Pons (tissue), 1 donor: ENCODE results near the gene POLA2.
"Not testable (repeated sequence)": the region's sequence is repeated elsewhere in the genome, so short reads cannot be mapped to it uniquely, and the experiment has no call there.

Experiments
- DNase-seq: peaks from one replicate; pipeline ENCODE4 v3.0.0-alpha.2; 2016; ENCODE audit warnings: low spot score

Gene POLA2

DNA sequence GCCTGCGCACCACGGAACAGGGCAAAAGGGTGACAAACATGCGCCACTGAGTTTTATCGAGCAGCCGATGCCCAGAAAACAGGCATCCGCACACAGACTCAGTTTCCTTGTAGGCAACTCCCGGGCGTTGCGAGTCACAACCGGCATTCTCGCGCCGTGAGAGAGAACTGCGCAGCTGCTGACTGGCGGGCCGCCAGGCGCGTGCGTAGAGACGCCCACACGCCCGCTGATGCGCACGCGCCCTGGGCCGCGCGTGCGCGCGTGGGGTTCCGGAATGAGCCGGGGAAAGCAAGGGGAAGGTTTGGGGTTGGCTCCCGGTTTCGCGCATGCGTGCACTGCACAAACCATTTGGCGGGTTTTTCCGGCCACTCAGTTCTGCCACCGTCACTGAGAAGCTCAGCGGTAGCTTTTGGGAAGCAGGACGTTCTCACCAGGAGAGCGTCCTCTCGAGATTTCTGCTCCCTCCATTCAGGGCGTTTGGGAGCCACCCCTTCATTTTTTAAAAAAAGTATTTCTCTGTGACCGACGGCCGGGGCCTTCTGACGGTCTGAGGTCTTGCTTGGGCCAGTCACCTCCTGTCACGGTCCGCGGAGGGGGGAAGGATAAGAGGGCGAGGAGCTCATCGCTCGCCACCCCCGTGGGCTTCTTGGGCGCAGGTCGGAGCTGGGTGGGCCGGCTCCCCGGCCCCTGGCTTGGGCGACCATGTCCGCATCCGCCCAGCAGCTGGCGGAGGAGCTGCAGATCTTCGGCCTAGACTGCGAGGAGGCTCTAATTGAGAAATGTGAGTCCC is at the start of gene POLA2:
Gene POLA2, plus strand, starts transcription at position 372 of the 790 bp plus-strand sequence. Its CDS starts 331 bp downstream, at position 703.
- peak; percentile 91 for DNase-seq

- no peak for DNase-seq
These were observed 49.4 kb upstream of the POLA2 start for GRCh38 chr11:65212226-65212801.

GRCh38 chr11:65213322-65214211 is 48.2 kb upstream of the POLA2 start:
- no peak for DNase-seq

GRCh38 chr11:65214212-65214845 is 47.4 kb upstream of the POLA2 start:
- no peak for DNase-seq

DNA sequence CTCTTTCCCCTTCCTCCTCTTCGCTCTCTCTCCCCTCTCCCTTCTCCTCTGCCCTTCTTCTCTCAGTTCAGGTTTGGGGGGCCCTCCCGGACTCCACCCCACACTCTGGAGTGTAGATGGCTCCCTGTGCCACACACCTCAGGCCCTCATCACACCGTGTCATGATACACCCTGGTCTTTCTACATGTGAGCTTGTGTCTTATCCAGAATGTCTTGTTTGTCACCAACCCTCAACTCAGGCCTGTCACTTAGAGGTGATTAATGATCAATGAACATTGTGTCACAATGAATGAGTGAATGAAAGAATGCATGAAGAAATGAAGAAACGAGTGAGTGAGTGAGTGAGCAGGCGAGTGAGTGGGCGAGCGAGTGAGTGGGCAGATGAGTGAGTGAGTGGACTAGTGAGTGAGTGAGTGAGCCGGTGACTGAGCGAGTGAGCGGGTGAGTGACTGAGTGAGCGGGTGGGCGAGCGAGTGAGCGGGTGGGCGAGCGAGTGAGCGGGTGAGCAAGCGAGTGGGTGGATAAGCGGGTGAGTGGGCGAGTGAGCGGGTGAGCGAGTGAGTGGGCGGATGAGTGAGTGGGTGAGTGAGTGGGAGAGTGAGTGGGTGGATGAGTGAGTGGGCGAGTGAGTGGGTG is 46.2 kb upstream of the POLA2 start:
- DNase-seq, result no peak

GRCh38 chr11:65216830-65217229 is 44.9 kb upstream of the POLA2 start:
- no peak for DNase-seq

GRCh38 chr11:65217441-65218423 is 44.0 kb upstream of the POLA2 start:
- DNase-seq, result no peak

- no peak for DNase-seq
These were observed 43.3 kb upstream of the POLA2 start for GRCh38 chr11:65218446-65218845.

GRCh38 chr11:65219930-65220213 is 41.9 kb upstream of the POLA2 start:
- DNase-seq, result no peak

DNA sequence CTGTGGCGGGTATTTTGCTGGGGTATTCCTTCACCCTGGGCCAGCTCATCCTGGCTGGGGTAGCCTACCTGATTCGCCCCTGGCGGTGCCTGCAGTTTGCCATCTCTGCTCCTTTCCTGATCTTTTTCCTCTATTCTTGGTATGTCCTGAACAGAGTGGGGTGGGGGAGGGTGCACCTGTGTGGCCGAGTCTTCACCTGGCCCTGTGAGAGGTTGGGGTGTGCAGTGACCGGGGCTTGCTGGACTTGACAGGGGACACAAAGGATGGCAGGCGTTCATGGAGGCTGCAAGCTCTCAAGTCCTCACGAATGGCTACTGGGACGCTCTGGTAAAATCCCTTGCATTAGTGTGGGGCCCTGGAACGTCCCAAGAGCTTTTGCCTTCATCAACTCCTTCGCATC is 40.7 kb upstream of the POLA2 start:
- no peak for DNase-seq

GRCh38 chr11:65223011-65223410 is 38.8 kb upstream of the POLA2 start:
- DNase-seq, result no peak

DNA sequence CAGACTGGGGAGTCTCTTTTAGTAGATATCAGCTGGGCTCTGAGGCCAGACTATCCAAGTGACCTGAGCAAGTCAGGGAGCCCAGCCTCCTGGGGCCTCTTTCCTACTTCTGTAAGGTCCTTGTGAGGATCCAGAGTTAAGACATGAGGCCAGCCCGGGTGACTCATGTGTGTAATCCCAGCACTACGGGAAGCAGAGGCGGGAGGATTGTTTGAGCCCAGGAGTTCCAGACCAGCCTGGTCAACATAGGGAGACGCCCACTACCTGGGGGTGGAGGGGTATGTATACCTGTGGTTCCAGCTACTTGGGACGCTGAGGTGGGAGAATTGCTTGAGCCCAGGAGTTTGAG is 36.9 kb upstream of the POLA2 start:
- no peak for DNase-seq

DNA sequence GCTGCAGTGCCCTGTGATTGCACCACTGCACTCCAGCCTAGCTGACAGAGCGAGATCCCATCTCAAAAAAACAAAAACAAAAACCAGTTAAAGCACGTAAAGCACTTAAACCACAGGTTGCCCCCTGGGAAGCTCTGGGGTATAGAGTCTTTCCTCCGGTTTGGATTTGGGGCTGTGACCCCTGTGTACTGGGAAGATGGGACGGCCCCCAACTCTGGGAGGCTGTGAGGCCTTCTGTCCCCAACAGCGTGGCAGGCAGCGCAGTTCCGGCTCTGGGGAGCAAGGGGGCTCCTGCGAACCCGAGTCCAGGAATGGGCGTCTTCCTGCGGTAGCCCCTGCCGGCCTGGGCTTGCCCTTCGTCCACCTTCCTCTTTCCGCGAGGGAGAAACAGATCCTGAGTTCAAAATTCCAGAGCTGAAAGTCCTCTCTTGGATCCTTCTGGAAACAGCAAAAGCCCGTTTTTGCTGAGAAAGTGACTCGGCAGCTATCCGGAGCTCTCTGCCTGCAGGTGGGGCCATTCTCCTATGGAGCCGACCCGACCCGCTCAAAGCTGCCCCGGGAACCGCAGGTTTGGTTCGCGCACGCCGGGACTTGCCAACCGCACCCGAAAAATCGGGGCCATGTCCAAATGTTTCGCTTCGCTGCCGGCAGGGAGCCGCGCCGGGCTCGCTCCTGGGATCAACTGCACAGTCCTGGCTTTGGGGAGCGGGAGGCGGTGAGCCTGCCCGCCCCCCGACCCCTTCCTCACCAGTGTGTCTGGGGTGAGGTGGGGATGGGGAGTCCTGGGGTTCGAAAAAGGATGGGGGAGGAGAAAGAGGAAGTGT is 36.3 kb upstream of the POLA2 start:
- peak; percentile 9 for DNase-seq

DNA sequence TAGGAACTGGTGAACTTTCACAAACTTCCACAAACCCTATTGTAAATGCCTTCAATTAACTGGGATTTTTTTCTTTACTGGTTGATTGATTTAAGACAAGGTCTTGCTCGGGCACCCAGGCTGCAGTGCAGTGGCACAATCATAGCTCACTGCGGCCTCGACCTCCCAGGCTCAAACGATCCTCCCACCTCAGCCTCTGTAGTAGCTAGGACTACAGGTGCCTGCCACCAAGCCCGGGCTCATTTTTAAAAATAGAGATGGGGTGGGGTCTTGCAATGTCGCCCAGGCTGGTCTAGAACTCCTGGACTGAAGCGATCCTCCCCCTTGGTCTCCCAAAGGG is 35.7 kb upstream of the POLA2 start:
- no peak for DNase-seq

GRCh38 chr11:65227879-65228278 is 33.9 kb upstream of the POLA2 start:
- DNase-seq, result no peak

DNA sequence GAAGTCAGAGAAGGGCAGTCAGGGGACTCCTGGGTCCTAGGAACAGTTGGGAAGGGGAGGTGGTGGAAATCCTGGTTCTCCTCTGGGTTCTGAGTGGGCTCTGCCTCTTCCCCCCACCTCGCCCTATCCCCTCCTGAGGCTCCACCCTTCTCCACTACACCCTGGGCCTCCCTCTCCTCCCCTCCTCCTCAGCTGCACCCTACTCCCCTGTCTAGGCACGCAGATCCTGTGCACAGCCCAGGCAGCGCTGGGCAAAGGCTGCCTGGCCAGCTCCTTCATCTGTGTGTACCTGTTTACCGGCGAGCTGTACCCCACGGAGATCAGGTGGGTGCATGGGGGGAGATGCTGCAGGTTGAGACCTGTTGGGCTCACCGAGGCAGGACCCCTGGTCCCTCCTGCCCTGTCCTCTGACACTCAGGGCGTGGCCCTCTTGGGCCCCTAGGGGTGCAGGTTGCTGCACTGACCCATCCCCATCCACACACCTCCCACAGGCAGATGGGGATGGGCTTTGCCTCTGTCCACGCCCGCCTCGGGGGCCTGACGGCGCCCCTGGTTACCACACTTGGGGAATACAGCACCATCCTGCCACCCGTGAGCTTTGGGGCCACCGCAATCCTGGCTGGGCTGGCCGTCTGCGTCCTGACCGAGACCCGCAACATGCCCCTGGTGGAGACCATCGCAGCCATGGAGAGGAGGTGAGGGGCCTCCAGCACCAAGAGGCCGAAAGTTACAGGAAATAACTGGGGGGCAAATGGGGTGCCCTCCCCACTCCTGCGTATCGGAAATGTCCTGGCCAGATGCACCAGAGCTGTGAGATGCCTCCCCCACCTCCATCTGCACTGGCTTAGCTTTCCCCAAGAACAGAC is 25.3 kb upstream of the POLA2 start:
- DNase-seq, result no peak

- not testable (repeated sequence) for DNase-seq
These were observed 23.5 kb upstream of the POLA2 start for GRCh38 chr11:65238302-65238701.

DNA sequence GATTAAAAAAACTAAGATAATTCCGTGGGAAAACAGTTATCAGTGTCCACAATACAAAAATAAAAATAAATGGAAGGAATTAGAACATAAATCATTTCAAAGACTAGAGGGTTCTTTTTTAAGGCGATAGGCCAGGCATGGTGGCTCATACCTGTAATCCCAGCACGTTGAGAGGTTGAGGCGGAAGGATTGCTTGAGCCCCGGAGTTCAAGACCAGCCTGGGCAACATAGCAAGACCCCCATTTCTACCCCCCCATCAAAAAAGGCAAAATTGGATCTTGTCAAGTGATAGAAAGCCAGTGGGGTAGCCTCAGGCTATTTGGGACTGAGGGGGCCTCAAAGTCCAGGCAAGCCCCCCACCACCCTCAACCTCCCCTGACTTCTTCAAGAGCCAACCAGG is 20.6 kb upstream of the POLA2 start:
- no peak for DNase-seq

DNA sequence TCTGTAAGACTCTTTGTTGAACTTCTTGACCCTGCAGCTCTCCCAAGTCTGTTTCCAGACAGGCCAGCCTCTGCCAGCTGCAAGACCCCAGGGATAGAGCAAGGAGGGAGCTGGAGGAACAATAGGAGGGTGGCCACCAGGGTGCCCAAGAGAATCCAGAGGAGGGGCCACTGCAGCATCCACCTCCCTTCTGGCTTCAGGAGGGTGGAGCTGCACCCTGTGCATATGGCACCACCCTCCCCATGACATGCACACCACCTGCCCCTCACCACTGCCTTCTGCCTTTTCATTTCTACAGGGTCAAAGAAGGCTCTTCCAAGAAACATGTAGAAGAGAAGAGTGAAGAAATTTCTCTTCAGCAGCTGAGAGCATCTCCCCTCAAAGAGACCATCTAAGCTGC is 20.1 kb upstream of the POLA2 start:
- DNase-seq, result no peak
